Neural cell (in vitro differentiated cells): Measurements from ENCODE around the gene DLG4.

Experiments used
- EP300 ChIP-seq: fragments of 450-650 bp; conservative IDR thresholded peaks from 2 replicates; pipeline ENCODE4 v1.6.1; 2014; ENCODE audit warnings: antibody characterized with exemption, mild to moderate bottlenecking, moderate library complexity; ENCODE audit not compliant: poor library complexity, severe bottlenecking
- EZH2 ChIP-seq: fragments of 200-600, 300-800 bp; shearing (Covaris generic), sonication (generic); IDR thresholded peaks from 2 replicates; pipeline ENCODE4 v1.6.1; 2014; ENCODE audit warnings: antibody characterized with exemption, low read length, borderline replicate concordance, mild to moderate bottlenecking; ENCODE audit not compliant: insufficient read depth, poor library complexity, severe bottlenecking
- POLR2AphosphoS5 ChIP-seq: IDR thresholded peaks from 2 replicates; pipeline ENCODE4 v1.6.1; 2012
- TAF1 ChIP-seq: IDR thresholded peaks from 2 replicates; pipeline ENCODE4 v1.6.1; 2012; ENCODE audit warnings: low read depth
- TF ChIP-seq, protein P1 (sequence below): IDR thresholded peaks from 2 replicates; pipeline ENCODE4 v1.6.1; 2012; ENCODE audit warnings: borderline replicate concordance
- TF ChIP-seq, protein P2 (sequence below): fragments of 450-650 bp; IDR thresholded peaks from 2 replicates; pipeline ENCODE4 v1.5.1; 2014; ENCODE audit warnings: antibody characterized with exemption, mild to moderate bottlenecking, moderate library complexity; ENCODE audit not compliant: poor library complexity, severe bottlenecking

DNA sequence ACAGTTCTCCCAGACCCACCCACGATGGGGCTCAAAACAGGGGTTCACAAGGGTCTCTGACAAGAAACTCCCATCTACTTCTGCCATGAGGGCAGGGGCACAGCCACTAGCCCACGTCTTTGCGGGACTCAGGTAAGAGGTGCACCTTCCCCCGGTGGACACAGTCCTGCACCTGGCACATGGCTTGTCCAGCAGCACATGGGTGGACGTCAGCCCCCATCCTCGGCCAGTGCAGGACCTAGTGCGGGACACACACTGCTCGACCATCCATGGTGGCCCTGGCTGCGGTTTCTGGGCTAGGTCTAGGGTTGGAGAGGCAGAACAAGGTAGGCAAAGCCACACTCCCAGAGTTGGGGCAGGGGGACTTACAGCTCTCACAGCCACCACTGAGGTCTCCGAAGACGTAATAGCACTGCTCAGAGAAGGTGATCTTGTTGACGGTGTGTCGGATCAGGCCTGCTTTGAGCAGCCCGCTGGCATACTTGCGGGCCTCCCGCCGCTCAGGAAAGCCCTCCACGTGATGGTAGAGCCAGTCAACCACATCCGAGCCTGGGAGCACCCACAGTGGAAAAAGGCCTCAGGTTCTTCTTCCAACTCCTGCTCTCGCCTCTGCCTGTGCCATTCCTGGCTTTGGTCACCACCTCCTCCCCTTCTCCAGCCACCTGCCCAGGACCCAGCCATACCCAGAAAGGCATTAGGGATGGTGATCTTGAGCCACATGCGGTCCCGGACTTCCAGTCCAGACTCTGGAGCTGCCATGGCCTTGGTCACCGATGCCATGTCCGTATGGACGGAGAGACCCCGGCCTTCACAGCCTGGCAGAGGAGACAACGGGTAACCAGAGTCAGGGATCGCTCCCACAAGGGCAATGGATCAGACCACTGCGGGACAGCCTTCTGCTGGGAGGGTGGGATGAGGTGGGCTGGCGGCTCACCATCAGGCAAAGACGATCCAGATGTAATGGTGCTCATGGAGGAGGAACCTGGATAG is 7.4 kb upstream of the DLG4 start:
- TF ChIP-seq, protein P1, sequence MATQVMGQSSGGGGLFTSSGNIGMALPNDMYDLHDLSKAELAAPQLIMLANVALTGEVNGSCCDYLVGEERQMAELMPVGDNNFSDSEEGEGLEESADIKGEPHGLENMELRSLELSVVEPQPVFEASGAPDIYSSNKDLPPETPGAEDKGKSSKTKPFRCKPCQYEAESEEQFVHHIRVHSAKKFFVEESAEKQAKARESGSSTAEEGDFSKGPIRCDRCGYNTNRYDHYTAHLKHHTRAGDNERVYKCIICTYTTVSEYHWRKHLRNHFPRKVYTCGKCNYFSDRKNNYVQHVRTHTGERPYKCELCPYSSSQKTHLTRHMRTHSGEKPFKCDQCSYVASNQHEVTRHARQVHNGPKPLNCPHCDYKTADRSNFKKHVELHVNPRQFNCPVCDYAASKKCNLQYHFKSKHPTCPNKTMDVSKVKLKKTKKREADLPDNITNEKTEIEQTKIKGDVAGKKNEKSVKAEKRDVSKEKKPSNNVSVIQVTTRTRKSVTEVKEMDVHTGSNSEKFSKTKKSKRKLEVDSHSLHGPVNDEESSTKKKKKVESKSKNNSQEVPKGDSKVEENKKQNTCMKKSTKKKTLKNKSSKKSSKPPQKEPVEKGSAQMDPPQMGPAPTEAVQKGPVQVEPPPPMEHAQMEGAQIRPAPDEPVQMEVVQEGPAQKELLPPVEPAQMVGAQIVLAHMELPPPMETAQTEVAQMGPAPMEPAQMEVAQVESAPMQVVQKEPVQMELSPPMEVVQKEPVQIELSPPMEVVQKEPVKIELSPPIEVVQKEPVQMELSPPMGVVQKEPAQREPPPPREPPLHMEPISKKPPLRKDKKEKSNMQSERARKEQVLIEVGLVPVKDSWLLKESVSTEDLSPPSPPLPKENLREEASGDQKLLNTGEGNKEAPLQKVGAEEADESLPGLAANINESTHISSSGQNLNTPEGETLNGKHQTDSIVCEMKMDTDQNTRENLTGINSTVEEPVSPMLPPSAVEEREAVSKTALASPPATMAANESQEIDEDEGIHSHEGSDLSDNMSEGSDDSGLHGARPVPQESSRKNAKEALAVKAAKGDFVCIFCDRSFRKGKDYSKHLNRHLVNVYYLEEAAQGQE: no peak
- TF ChIP-seq EP300 (no peak), EZH2 (no peak), POLR2AphosphoS5 (no peak), TAF1 (no peak)
- TF ChIP-seq, protein P2, sequence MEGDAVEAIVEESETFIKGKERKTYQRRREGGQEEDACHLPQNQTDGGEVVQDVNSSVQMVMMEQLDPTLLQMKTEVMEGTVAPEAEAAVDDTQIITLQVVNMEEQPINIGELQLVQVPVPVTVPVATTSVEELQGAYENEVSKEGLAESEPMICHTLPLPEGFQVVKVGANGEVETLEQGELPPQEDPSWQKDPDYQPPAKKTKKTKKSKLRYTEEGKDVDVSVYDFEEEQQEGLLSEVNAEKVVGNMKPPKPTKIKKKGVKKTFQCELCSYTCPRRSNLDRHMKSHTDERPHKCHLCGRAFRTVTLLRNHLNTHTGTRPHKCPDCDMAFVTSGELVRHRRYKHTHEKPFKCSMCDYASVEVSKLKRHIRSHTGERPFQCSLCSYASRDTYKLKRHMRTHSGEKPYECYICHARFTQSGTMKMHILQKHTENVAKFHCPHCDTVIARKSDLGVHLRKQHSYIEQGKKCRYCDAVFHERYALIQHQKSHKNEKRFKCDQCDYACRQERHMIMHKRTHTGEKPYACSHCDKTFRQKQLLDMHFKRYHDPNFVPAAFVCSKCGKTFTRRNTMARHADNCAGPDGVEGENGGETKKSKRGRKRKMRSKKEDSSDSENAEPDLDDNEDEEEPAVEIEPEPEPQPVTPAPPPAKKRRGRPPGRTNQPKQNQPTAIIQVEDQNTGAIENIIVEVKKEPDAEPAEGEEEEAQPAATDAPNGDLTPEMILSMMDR: no peak
